PC-9 (cell line): Measurements from ENCODE around the gene NEDD8.

Experiments
- EZH2 ChIP-seq: fragments of 200-600 bp; sonication (generic); IDR thresholded peaks from 2 replicates; pipeline ENCODE4 v1.8.0; 2017; ENCODE audit warnings: antibody characterized with exemption, low read depth
- TF ChIP-seq, protein P1 (sequence below): fragments of 200-600 bp; sonication (generic); conservative IDR thresholded peaks from 2 replicates; pipeline ENCODE4 v1.6.1; 2017; ENCODE audit warnings: mixed run types, antibody characterized with exemption, mild to moderate bottlenecking, moderate library complexity

DNA sequence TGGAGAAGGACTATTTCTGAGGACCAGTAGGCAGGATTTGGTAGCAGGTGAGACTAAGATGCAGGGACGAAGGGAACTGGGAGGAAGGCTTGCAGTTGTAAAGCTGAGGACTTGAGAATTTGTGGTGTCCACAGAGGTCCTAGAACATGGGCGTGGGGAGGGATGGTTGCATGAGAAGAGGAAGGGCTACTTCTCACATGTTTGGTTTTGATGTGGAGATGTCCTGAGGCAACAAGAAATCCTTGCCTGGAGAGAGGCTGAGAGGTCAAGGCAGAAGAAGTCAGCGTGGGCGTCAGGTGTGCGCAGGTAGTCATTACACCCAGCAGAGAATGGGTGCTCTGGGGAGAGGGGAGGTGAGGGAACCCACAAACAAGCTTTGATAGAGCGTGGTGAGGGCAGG lies 44.9 kb upstream of the NEDD8 start:
- TF ChIP-seq, protein P1, sequence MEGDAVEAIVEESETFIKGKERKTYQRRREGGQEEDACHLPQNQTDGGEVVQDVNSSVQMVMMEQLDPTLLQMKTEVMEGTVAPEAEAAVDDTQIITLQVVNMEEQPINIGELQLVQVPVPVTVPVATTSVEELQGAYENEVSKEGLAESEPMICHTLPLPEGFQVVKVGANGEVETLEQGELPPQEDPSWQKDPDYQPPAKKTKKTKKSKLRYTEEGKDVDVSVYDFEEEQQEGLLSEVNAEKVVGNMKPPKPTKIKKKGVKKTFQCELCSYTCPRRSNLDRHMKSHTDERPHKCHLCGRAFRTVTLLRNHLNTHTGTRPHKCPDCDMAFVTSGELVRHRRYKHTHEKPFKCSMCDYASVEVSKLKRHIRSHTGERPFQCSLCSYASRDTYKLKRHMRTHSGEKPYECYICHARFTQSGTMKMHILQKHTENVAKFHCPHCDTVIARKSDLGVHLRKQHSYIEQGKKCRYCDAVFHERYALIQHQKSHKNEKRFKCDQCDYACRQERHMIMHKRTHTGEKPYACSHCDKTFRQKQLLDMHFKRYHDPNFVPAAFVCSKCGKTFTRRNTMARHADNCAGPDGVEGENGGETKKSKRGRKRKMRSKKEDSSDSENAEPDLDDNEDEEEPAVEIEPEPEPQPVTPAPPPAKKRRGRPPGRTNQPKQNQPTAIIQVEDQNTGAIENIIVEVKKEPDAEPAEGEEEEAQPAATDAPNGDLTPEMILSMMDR, result no peak
- no peak for TF ChIP-seq EZH2
